ENCODE data around the gene CCDC83.

The CCDC83 gene

DNA sequence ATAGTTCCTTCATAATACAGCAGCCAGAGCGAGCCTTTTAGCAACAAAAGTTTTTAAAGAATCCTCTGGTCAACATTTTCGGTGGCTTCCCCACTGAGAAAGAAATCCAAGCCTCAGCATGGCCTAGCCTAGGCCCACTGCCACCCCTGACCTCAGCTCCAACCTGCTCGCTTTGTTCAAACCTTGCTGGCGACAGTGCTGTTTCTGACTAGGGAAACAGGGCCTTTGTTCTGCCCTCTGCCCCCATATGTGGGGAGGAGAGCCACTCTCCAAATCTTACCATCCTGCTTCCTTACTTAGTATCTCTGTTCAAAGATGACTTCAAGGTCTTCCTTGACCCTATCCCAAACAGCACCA, 95.8 kb downstream of the CCDC83 start:
- TF ChIP-seq SIN3A (IDR thresholded peaks at IDR 0.05; ENCODE audit: borderline replicate concordance, insufficient read depth, low read length) = no peak
- no peak for TF ChIP-seq POLR2AphosphoS5 (IDR thresholded peaks at IDR 0.05; ENCODE audit: low read depth, low read length)

DNA sequence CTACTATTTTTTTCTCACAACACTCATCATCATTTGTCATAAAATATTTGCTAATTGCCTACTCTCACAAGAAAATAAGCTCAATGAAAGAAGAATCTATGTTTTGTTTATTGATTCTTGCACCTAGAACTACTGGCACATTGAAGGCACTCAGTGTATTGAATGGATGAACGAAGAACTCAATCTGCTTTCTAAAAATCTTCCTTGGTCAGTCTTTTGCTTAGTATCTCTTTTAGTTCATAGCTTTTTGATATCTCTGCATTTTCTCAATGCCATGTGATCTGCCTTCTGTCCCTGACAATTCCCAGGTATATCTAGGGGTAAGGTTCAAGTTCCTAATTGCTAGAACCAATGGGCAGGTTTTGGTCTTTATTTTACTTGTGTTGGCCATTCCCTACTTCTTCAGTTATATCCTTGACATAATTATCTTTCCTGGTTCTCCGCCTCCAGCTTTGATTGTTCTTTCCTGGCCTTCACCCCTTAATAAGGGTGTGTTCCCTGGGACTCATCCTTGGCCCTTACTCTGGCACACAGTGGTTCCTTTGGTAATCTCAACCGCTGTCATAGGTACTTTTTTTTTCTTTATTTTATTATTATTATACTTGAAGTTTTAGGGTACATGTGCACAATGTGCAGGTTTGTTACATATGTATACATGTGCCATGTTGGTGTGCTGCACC, 96.4 kb downstream of the CCDC83 start:
- TF ChIP-seq TAF1 (IDR thresholded peaks at IDR 0.05; ENCODE audit: borderline replicate concordance, insufficient read depth, low read length) = no peak
- TF ChIP-seq POLR2AphosphoS5 (IDR thresholded peaks at IDR 0.05; ENCODE audit: low read depth, low read length) = no peak
- no peak for TF ChIP-seq FOXP2 (optimal IDR thresholded peaks at IDR 0.05; ENCODE audit: borderline replicate concordance, extremely low read depth, extremely low read length, insufficient read depth)
- TF ChIP-seq SIN3A (IDR thresholded peaks at IDR 0.05; ENCODE audit: borderline replicate concordance, insufficient read depth, low read length) = no peak
- TF ChIP-seq, protein P1, sequence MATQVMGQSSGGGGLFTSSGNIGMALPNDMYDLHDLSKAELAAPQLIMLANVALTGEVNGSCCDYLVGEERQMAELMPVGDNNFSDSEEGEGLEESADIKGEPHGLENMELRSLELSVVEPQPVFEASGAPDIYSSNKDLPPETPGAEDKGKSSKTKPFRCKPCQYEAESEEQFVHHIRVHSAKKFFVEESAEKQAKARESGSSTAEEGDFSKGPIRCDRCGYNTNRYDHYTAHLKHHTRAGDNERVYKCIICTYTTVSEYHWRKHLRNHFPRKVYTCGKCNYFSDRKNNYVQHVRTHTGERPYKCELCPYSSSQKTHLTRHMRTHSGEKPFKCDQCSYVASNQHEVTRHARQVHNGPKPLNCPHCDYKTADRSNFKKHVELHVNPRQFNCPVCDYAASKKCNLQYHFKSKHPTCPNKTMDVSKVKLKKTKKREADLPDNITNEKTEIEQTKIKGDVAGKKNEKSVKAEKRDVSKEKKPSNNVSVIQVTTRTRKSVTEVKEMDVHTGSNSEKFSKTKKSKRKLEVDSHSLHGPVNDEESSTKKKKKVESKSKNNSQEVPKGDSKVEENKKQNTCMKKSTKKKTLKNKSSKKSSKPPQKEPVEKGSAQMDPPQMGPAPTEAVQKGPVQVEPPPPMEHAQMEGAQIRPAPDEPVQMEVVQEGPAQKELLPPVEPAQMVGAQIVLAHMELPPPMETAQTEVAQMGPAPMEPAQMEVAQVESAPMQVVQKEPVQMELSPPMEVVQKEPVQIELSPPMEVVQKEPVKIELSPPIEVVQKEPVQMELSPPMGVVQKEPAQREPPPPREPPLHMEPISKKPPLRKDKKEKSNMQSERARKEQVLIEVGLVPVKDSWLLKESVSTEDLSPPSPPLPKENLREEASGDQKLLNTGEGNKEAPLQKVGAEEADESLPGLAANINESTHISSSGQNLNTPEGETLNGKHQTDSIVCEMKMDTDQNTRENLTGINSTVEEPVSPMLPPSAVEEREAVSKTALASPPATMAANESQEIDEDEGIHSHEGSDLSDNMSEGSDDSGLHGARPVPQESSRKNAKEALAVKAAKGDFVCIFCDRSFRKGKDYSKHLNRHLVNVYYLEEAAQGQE (IDR thresholded peaks at IDR 0.05; ENCODE audit: insufficient read depth in 1 of 2, low read depth in 2 of 2, low read length in 2 of 2) = no peak

DNA sequence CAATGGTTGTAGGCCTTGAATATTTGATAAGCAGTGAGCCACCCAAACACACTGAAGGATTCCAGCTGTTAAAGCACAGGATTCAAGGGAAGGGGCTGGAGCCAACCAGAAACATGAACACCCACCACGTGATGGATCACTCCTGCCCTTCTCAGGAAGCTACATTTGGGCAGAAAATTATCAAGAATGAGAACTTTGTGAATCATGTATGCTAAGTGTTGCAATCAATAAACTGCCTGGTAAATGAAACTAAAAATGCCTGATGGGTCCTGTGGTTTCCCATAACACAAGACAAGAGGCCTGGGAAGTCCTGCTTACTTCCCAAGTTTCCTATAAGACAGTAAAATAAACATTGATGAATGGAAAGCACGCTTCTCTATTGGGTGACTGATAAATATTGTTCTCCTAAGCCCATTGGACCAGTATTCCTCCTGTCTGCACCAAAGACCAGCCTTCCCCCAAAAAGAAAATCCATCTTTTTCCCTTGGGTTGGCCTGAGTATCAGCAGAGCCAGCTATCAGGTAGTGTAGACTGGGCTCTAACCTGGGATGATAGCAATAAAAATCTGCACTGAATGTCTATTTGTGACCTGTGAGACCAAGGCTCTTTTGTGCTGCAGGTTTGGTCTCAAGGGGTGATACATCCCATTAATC, 98.4 kb downstream of the CCDC83 start:
- TF ChIP-seq FOXP2 (optimal IDR thresholded peaks at IDR 0.05; ENCODE audit: borderline replicate concordance, extremely low read depth, extremely low read length, insufficient read depth) (no peak), SIN3A (IDR thresholded peaks at IDR 0.05; ENCODE audit: borderline replicate concordance, insufficient read depth, low read length) (no peak), TAF1 (IDR thresholded peaks at IDR 0.05; ENCODE audit: borderline replicate concordance, insufficient read depth, low read length) (no peak), POLR2AphosphoS5 (IDR thresholded peaks at IDR 0.05; ENCODE audit: low read depth, low read length) (no peak)
- TF ChIP-seq, protein P1 (IDR thresholded peaks at IDR 0.05; ENCODE audit: insufficient read depth in 1 of 2, low read depth in 2 of 2, low read length in 2 of 2) = no peak

DNA sequence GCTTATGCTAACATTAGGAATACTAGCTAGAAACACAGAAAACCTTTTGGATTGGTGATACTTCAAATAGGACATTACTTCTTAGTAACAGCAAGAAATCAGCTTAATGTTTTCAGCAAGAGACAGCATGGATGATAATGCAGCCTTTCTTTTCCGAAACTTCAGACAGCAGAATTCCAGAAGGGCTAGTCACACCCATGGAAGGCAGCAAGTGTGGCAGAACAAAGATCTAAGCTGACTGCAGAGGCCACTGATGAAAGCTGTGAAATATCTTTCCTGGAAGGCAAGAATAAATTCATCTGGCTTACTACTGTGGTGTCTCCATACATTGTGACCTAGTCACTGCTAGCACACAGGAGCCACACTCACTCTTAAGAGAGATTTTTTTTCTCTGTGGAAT, 100.3 kb downstream of the CCDC83 start:
- TF ChIP-seq TAF1 (IDR thresholded peaks at IDR 0.05; ENCODE audit: borderline replicate concordance, insufficient read depth, low read length) = no peak
- TF ChIP-seq, protein P1 (IDR thresholded peaks at IDR 0.05; ENCODE audit: insufficient read depth in 1 of 2, low read depth in 2 of 2, low read length in 2 of 2) = no peak
- TF ChIP-seq FOXP2 (optimal IDR thresholded peaks at IDR 0.05; ENCODE audit: borderline replicate concordance, extremely low read depth, extremely low read length, insufficient read depth) = no peak
- no peak for TF ChIP-seq SIN3A (IDR thresholded peaks at IDR 0.05; ENCODE audit: borderline replicate concordance, insufficient read depth, low read length)
- TF ChIP-seq POLR2AphosphoS5 (IDR thresholded peaks at IDR 0.05; ENCODE audit: low read depth, low read length) = no peak

DNA sequence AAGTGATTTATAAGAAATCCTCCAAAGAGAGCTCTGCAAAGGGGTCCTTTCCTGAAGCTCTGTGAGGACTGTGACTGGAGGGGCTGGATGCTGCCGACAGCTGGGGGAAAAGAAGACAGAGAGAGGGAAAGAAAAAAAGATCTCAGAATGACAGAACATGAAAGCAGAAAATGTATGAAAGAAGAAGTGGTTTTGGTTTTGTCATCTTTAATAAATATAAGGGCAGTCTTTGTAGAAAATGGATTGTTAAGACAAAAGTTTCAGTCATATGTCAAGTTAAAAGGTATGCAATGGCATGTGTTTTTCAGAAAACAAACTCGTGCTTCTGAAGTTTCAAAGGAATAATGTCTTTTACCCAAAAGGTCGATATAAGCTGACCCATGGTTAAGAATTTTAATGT, 105.5 kb downstream of the CCDC83 start:
- no peak for TF ChIP-seq TAF1 (IDR thresholded peaks at IDR 0.05; ENCODE audit: borderline replicate concordance, insufficient read depth, low read length)
- no peak for TF ChIP-seq SIN3A (IDR thresholded peaks at IDR 0.05; ENCODE audit: borderline replicate concordance, insufficient read depth, low read length)
- TF ChIP-seq, protein P1 (IDR thresholded peaks at IDR 0.05; ENCODE audit: insufficient read depth in 1 of 2, low read depth in 2 of 2, low read length in 2 of 2) = no peak
- no peak for TF ChIP-seq FOXP2 (optimal IDR thresholded peaks at IDR 0.05; ENCODE audit: borderline replicate concordance, extremely low read depth, extremely low read length, insufficient read depth)
- TF ChIP-seq POLR2AphosphoS5 (IDR thresholded peaks at IDR 0.05; ENCODE audit: low read depth, low read length) = no peak
